ENCODE results near the gene SHBG. TPM values are rescaled to one million over a fixed set of nuclear protein-coding genes. Genes with fewer than 3 reads are reported as not detected.
"Not testable (repeated sequence)": the region's sequence is repeated elsewhere in the genome, so short reads cannot be mapped to it uniquely, and the experiment has no call there.

The SHBG gene
- total RNA-seq, 1 donor from 2014 or later: 0.79 TPM

DNA sequence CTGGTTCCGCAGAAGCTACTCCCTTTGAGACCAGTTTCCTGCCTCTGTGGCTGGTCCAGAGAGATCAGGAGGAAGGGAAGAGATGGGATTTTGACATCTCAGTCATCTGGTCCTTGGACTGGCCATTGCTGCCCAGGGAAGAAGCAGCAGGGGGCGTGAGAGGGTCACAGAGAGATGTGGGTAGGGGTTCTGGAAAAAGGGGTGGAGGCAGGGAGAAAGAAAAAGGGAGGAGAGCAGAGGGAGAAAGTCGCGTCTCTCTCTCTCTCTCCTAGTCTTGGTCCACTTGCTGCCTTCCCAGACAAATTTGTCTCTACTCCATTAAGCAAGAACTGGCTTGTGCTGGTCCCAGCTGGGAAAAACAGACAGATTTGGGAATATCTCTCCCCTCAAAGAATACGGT, 4.4 kb downstream of the SHBG start:
- no peak for DNase-seq (ENCODE audit: low read depth)
- Histone ChIP-seq H3K36me3 (ENCODE audit: control insufficient read depth, insufficient read depth, low read length) (no peaks in the 10 kb centered on the region), H3K4me3 (ENCODE audit: low read depth, low read length) (no peak overlapping the region), H3K27me3 (ENCODE audit: control insufficient read depth, insufficient read depth, low read length) (peaks cover 2% of the 10 kb centered on the region)
- TF ChIP-seq, protein P1, sequence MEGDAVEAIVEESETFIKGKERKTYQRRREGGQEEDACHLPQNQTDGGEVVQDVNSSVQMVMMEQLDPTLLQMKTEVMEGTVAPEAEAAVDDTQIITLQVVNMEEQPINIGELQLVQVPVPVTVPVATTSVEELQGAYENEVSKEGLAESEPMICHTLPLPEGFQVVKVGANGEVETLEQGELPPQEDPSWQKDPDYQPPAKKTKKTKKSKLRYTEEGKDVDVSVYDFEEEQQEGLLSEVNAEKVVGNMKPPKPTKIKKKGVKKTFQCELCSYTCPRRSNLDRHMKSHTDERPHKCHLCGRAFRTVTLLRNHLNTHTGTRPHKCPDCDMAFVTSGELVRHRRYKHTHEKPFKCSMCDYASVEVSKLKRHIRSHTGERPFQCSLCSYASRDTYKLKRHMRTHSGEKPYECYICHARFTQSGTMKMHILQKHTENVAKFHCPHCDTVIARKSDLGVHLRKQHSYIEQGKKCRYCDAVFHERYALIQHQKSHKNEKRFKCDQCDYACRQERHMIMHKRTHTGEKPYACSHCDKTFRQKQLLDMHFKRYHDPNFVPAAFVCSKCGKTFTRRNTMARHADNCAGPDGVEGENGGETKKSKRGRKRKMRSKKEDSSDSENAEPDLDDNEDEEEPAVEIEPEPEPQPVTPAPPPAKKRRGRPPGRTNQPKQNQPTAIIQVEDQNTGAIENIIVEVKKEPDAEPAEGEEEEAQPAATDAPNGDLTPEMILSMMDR (IDR thresholded peaks at IDR 0.05; ENCODE audit: insufficient read depth, low read length, poor library complexity, severe bottlenecking): peak; percentile 61

DNA sequence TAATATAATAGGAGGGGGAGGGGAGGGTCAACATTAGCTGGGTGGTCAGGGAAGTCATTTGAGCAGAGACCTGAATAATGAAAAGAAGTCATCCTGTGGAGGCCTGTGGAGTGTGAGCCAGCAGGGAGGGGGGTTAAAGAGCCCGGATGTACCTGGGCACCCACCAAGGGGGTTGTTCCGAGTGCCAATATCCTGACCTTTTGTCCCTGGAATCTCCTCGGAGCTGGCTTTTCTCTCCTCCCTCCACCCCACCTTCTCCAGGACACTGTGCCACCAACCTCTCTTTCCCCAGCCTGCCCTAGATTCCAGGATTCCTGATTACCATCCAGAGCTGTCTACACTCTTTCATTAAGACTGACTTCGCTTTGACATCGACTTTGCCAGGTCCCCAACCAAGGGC, 6.2 kb downstream of the SHBG start:
- TF ChIP-seq, protein P1 (IDR thresholded peaks at IDR 0.05; ENCODE audit: insufficient read depth, low read length, poor library complexity, severe bottlenecking): no peak

DNA sequence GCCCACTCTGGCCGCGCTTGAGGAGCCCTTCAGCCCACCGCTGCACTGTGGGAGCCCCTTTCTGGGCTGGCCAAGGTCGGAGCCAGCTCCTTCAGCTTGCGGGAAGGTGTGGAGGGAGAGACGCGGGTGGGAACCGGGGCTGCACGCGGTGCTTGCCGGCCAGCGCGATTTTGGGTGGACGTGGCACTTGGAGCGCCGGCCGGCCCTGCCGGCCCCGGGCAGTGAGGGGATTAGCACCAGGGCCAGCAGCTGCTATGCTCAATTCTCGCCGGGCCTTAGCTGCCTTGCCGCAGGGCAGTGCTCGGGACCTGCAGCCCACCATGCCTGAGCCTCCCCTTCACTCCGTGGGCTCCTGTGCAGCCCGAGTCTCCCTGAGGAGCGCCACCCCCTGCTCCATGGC, 10.8 kb downstream of the SHBG start:
- no peak for DNase-seq (ENCODE audit: low read depth)
- no peak overlapping the region for H3K4me3 ChIP-seq (ENCODE audit: low read depth, low read length)
- TF ChIP-seq, protein P1 (IDR thresholded peaks at IDR 0.05; ENCODE audit: insufficient read depth, low read length, poor library complexity, severe bottlenecking): no peak
- no peaks in the 10 kb centered on the region for H3K27me3 ChIP-seq (ENCODE audit: control insufficient read depth, insufficient read depth, low read length)
- H3K36me3 ChIP-seq (ENCODE audit: control insufficient read depth, insufficient read depth, low read length): no peaks in the 10 kb centered on the region

More for the DNA sequence above, 6.2 kb downstream of the SHBG start:
- peaks cover 2% of the 10 kb centered on the region for H3K27me3 ChIP-seq (ENCODE audit: control insufficient read depth, insufficient read depth, low read length)
- DNase-seq (ENCODE audit: low read depth): no peak
- H3K36me3 ChIP-seq (ENCODE audit: control insufficient read depth, insufficient read depth, low read length): no peaks in the 10 kb centered on the region
- no peak overlapping the region for H3K4me3 ChIP-seq (ENCODE audit: low read depth, low read length)

DNA sequence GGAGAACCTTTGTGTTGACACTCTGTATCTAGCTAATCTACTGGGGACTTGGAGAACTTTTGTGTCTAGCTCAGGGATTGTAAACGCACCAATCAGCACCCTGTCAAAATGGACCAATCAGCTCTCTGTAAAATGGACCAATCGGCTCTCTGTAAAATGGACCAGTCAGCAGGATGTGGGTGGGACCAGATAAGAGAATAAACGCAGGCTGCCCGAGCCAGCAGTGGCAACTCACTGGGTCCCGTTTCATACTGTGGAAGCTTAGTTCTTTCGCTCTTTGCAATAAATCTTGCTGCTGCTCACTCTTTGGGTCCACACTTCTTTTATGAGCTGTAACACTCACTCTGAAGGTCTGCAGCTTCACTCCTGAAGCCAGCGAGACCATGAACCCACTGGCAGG, 11.7 kb downstream of the SHBG start:
- not testable (repeated sequence) for DNase-seq (ENCODE audit: low read depth)

DNA sequence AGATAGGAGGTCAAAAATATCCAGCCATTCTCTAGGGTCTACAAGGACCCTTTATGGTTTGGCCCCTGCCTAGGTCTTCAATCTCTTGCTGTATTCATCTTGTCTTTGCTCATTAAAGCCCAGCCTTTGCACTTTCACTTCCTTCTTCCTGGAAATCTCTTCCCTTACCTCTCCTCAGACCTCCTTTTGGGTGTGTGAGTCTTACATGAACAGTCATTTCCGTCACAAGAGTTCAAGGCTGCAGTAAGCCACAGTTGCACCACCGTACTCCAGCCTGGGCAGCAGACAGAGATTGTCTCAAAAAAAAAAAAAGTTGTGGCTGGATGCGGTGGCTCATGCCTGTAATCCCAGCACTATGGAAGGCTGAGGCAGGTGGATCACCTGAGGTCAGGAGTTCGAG, 14.8 kb downstream of the SHBG start:
- H3K4me3 ChIP-seq (ENCODE audit: low read depth, low read length): no peak overlapping the region
- no peak for DNase-seq (ENCODE audit: low read depth)
- TF ChIP-seq, protein P1 (IDR thresholded peaks at IDR 0.05; ENCODE audit: insufficient read depth, low read length, poor library complexity, severe bottlenecking): no peak
- H3K27me3 ChIP-seq (ENCODE audit: control insufficient read depth, insufficient read depth, low read length): peaks cover under 1% of the 10 kb centered on the region
- H3K36me3 ChIP-seq (ENCODE audit: control insufficient read depth, insufficient read depth, low read length): no peaks in the 10 kb centered on the region

More for the DNA sequence above, 11.7 kb downstream of the SHBG start:
- not testable (repeated sequence) for H3K4me3 ChIP-seq (ENCODE audit: low read depth, low read length); H3K27me3 ChIP-seq (ENCODE audit: control insufficient read depth, insufficient read depth, low read length); H3K36me3 ChIP-seq (ENCODE audit: control insufficient read depth, insufficient read depth, low read length)

DNA sequence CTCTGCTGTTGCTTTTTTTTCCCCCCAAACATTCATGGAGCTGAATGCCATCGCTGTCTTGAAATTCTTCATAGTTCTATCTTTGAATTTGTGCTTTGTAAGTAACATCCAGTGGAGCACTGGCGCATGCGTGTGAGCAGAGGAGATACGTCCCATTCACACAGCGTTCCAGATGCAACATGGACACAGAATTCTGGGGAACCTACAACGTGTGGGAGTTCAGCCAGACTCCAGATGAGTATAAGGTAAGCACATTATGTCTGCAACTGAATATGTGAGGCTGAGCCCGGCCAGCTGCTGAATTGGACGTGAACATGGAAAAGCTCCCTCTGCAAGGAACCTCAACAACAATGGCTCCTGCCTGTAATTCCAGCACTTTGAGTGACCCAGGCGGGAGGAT, 16.5 kb downstream of the SHBG start:
- Histone ChIP-seq H3K36me3 (ENCODE audit: control insufficient read depth, insufficient read depth, low read length) (no peaks in the 10 kb centered on the region), H3K4me3 (ENCODE audit: low read depth, low read length) (no peak overlapping the region), H3K27me3 (ENCODE audit: control insufficient read depth, insufficient read depth, low read length) (peaks cover 18% of the 10 kb centered on the region)
- TF ChIP-seq, protein P1 (IDR thresholded peaks at IDR 0.05; ENCODE audit: insufficient read depth, low read length, poor library complexity, severe bottlenecking): no peak
- no peak for DNase-seq (ENCODE audit: low read depth)
